Fibroblast of mammary gland (primary cell): Measurements from ENCODE around the gene TAS1R2.
"Not testable (repeated sequence)": the region's sequence is repeated elsewhere in the genome, so short reads cannot be mapped to it uniquely, and the experiment has no call there.

Source experiments
- DNase-seq: peaks from one replicate; pipeline ENCODE4 v3.0.0-alpha.2; 2010; ENCODE audit warnings: low read depth
- H3K4me3 ChIP-seq: 2 replicates; pipeline ENCODE4 v1.5.1; 2011; ENCODE audit warnings: low read depth, mild to moderate bottlenecking, low read length, moderate library complexity; ENCODE audit not compliant: control insufficient read depth
- TF ChIP-seq, protein P1 (sequence below): conservative IDR thresholded peaks from 2 replicates; pipeline ENCODE4 v1.5.1; 2011; ENCODE audit warnings: low read depth, low read length, inconsistent platforms; ENCODE audit not compliant: control insufficient read depth, insufficient read depth

The TAS1R2 gene

DNA sequence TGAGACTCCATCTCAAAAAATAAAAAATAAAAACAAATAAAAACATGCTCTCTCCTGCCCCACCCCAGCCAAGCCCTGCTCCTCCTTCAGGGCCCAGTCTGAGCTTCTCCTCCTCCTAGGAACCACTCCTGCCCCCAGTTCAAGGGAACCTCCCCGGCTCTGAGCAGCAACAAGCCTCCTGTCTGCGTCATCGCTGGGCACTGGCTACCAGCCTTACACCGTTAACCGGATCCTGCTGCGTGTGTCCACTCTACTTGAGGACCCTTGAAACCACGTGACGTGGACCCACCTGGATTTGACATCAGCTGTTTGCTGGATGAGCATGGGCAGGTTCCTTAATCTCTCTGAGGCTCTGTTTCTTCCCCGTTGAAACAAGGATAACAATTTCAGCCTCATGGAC, 1.6 kb upstream of the TAS1R2 start:
- no peak overlapping the region for H3K4me3 ChIP-seq
- no peak for DNase-seq
- TF ChIP-seq, protein P1, sequence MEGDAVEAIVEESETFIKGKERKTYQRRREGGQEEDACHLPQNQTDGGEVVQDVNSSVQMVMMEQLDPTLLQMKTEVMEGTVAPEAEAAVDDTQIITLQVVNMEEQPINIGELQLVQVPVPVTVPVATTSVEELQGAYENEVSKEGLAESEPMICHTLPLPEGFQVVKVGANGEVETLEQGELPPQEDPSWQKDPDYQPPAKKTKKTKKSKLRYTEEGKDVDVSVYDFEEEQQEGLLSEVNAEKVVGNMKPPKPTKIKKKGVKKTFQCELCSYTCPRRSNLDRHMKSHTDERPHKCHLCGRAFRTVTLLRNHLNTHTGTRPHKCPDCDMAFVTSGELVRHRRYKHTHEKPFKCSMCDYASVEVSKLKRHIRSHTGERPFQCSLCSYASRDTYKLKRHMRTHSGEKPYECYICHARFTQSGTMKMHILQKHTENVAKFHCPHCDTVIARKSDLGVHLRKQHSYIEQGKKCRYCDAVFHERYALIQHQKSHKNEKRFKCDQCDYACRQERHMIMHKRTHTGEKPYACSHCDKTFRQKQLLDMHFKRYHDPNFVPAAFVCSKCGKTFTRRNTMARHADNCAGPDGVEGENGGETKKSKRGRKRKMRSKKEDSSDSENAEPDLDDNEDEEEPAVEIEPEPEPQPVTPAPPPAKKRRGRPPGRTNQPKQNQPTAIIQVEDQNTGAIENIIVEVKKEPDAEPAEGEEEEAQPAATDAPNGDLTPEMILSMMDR = no peak

DNA sequence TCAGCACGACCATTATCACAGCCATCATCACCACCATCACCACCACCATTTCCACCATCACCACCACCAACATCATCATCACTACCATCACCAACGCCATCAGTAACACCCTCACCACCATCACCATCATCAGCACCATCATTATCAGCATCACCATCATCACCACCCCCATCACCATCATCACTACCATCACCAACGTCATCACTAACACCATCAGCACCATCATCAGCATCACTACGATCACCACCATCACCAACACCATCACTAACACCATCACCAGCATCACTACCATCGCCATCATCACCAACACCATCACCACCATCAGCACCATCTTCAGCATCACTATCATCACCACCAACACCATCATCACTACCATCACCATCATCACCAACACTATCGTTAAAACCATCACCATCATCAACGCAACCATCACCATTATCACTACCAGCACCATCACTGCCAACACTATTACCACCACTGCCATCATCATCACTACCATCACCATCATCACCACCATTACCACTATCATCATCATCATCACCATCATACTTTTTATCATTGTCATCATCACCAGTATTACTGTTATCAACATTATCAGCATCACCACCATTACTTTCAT, 1.3 kb downstream of the TAS1R2 start:
- no peak overlapping the region for H3K4me3 ChIP-seq
- DNase-seq = no peak
- TF ChIP-seq, protein P1 = no peak

DNA sequence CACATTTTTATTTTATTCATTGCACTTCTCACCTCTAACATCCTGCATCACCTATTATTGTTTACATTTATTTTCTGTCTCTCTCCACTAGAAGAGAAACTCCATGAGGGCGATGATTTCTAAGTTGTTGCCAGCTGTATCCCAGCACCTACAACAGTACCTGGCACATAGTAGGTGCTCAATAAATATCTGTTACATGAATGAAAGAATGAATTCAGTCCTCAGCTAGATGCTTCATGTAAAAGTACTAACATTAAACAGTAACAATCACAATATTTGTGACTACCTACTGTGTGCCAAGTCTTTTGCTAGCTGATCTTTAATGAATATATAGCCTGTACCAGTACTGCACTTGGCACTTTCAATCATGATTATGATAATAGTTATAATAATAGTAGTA, 3.0 kb downstream of the TAS1R2 start:
- TF ChIP-seq, protein P1 = no peak
- no peak for DNase-seq
- no peak overlapping the region for H3K4me3 ChIP-seq

DNA sequence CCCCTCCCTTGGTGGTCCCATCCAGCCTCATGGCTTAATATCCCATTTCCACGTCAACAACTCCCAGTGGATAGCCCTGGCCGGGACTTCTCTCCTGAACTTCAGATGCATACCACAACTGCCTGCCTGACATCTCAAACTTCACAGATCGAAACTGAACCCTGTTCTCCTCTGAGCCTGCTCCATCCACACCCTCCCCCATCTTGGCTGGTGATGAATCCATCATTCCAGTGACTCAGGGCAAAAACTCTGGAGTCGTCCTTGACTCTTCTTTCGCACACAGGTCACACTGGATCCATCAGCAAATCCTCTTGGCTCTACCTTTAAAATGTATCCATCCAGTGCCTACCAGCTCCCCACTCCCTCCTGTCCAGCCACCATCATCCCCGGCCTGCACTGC, 3.9 kb downstream of the TAS1R2 start:
- TF ChIP-seq, protein P1 = no peak
- DNase-seq = no peak
- H3K4me3 ChIP-seq = no peak overlapping the region

DNA sequence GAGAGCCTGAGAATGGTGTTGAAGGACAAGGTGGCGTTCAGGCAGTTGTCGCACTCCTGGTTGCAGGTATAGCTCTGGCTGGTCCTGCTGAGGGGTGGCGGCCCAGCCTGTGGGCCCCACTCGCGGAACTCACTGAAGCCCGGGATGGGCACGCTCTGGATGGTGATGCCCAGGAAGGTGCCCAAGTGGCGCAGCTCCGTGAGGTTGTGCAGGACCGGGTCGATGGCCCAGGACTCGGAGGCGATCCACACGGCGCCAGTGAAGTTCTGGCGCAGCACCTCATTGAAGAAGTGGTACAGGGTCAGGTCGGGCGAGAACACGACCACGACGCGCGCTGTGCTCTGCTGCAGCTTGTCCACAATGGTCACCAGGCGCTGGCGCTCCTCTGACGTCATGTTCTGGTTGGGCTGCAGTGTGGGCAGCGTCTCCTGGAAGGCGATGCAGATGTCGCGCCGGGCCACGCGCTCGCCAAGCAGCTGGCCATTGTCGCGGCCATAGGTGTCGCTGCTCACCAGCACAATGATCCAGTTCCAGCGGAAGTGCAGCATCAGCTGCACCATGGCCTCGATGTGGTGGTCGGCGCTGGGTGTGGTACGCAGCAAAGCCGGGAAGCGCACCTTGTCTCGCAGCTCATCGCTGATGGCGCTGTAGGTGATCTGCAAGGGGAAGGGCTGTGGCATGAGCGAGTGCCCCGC, 5.0 kb downstream of the TAS1R2 start:
- no peak overlapping the region for H3K4me3 ChIP-seq
- TF ChIP-seq, protein P1 = no peak
- DNase-seq = no peak

DNA sequence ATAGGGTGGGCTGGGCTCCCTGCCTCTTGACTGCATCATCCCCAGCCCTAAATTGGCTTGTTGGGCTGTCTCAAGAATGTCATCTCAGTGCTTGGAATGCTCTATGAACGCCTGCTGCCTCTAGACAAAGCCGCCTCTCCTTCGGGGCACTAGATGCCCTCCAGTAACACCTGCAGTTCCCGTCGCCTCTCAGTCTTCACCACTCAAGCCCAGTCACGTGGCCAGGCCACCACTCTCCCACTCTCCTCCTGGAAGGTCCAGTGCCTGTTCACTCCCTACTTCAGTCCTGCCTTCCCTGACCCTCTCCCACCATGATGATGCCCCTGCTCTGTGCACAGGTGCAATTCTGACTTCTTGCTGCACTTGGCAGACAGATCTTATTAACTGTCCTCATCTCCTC, 7.0 kb downstream of the TAS1R2 start:
- TF ChIP-seq, protein P1 = no peak
- H3K4me3 ChIP-seq = no peak overlapping the region
- no peak for DNase-seq

DNA sequence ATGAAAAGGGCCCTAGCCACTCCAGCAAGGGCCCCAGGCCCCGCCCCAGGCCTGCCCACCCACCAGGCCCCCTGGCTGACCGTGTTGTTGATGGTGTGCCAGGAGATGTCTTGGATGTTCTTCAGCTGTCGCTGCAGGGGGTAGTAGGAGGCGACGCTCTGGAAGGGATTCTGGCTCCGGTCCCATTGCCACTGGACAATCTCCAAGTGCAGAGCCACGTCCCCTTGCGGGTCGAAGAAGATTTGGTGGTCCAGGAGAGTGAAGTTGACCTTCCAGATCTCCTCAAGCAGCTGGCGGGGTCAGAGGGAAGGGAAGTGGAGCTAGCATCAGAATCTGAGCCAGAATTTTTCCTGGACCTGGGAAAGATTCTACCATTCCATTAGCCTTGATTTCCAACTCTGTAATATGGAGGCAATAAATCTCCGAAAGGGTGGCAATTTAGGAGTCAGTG, 10.2 kb downstream of the TAS1R2 start:
- DNase-seq = no peak
- no peak overlapping the region for H3K4me3 ChIP-seq
- TF ChIP-seq, protein P1 = no peak

DNA sequence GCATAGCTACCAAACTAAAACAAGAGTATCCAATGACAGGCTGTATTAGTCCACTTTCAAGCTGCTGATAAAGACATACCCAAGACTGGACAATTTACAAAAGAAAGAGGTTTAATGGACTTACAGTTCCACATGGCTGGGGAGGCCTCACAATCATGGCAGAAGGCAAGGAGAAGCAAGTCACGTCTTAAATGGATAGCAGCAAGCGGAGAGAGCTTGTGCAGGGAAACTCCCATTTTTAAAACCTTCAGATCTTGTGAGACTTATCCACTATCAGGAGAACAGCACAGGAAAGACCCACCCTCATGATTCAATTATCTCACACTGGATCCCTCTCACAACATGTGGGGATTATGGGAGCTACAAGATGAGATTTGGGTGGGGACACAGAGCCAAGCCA, 11.7 kb downstream of the TAS1R2 start:
- DNase-seq, H3K4me3 ChIP-seq: not testable (repeated sequence)
